GM18868 (cell line): Measurements from ENCODE around the gene FXYD6.

Experiments
- ATAC-seq: cut with Tn5 transposase; IDR thresholded peaks from one replicate; pipeline ENCODE4 v1.9.1; 2021; ENCODE audit warnings: mild to moderate bottlenecking, moderate library complexity; ENCODE audit not compliant: unreplicated experiment

FXYD6 gene

DNA sequence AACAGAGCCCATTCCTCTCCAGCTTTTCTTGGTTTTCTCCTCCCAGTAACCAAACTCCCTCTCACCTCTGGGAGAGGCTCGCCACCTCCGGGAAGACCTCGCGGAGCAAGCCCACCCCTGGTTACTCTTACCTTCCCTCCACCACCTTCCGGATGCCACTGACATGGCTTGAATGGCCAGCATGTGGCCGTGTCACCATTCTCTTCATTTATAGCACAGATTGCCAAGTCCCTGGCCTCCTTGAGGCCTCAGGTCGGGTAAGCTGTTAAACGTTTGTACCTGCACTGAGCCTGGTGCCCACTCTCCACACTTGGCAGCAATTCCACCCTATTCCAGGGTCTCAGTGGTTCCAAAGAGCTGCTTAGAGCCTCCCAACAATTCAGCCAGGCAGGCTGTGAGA, 43.9 kb downstream of the FXYD6 start:
- no peak for ATAC-seq

DNA sequence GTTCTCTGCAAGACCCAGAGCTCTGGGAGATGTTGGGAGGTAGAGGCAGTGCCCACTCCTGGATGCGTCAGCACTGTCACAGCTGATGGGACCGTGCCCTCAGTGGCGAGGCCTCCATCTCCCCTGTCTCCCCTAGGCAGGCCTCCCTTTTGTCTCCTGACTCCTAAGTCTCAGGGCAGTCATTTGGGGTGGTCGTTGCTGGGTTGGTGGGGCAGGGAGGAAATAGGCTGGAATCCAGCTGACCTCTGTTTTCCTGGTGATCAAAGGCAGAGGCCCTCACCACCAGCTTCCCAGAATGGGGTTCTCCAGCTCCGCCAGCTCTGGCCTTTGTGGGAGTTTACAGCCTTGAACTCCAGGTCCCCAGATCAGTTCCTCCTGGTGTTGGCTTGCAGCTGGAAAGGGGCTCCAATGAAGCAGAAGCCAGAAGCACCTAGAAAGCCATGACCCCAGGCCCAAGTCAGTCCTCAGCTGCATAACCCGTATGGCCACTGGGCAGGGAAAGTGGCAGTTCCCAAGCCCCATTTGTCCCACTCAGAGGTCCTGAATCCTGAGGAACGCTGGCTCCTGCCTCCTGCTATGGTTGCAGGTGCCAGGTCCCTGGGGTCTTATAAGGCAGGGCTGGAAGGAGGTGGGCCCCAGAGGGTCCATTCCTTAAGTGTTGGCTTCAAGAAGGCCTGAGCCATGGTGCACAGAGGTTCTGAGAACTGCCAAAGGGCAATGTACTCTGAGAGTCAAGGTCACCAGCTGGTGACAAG, 44.6 kb downstream of the FXYD6 start:
- ATAC-seq, result no peak

GRCh38 chr11:117830674-117831351, 45.6 kb downstream of the FXYD6 start:
- no peak for ATAC-seq

- ATAC-seq, result no peak
These were observed 46.4 kb downstream of the FXYD6 start for GRCh38 chr11:117830072-117830471.

- ATAC-seq, result no peak
These were observed 47.1 kb downstream of the FXYD6 start for GRCh38 chr11:117829369-117829725.

DNA sequence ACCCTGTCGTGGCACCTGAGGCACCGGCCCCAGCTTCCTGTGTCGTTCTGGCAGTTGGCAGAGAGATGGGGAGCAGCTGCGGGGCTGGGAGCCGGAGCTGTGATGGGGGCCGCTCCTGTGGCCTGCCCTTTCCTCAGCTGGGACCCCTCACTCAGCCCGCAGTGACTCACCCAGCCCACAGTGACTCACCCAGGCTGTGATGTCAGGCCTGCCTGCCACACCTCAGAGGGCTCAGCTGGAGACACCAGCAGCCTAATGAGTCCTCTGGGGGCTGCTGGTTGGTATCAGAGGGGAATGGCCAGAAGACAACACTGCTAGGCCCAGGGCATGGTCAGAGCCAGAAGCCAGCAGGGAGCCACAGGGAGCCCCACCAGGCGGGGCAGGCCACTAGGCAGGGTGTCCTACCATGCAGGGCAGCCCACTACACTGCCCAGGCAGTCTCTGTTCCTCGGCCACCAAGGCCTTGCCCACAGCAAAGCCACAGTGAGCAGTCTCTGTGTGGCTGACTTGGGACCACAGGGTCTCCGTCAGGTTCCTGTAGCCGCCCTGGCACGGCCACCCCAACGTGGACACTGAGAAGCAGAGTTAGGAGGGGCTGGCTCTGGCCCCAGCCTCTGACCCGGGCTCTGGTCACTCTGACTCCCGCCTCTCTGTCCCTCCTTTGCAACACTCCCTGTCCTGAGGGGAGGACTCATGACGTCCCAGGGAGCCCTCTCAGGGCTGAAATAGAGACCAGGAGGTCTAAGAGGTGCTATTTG, 47.7 kb downstream of the FXYD6 start:
- peak; percentile 83 for ATAC-seq

GRCh38 chr11:117827521-117828511, 48.6 kb downstream of the FXYD6 start:
- ATAC-seq, result no peak

- ATAC-seq, result no peak
These were observed 49.6 kb downstream of the FXYD6 start for GRCh38 chr11:117826832-117827231.

GRCh38 chr11:117826190-117826570, 50.3 kb downstream of the FXYD6 start:
- ATAC-seq, result no peak

GRCh38 chr11:117825538-117826189, 50.8 kb downstream of the FXYD6 start:
- ATAC-seq, result no peak

- ATAC-seq, result no peak
These were observed 51.6 kb downstream of the FXYD6 start, which contains the start of gene FXYD2 for GRCh38 chr11:117824571-117825537. TSS of gene FXYD2 (minus strand) at chr11:117824744. CDS start at chr11:117824678, 66 bp downstream.

GRCh38 chr11:117823946-117824420, 52.5 kb downstream of the FXYD6 start:
- no peak for ATAC-seq

DNA sequence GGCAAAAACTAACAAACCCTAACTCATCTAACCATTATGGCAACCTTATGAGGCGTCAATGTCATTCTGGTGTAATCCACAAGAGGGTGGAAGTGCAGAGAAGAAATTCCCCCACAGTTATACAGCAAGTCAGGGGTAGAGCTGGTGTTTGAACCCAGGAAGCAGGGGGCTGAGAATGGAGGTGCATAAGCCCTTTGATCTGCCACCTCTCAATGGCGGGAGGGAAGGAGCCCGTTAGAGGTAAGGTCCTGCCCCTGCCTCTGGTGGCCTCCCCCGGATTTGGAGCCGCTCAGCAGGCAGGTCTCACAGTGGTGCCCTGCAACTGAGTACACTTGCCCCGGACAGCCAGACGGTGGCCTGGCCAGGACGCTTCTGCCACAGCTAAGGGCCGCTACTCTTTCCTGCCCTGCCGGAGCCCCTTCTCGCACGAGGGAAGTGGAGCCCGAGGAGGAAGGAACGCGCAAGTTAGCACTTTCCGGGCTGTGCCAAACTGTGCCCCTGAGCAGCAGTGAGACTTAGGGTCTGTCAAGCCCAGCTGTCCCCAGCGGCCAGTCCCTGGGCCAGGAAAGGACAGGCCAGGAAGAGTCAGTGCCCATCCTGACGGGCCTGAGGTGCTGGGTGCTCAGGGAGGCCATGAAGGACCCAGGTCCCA, 53.0 kb downstream of the FXYD6 start:
- no peak for ATAC-seq

DNA sequence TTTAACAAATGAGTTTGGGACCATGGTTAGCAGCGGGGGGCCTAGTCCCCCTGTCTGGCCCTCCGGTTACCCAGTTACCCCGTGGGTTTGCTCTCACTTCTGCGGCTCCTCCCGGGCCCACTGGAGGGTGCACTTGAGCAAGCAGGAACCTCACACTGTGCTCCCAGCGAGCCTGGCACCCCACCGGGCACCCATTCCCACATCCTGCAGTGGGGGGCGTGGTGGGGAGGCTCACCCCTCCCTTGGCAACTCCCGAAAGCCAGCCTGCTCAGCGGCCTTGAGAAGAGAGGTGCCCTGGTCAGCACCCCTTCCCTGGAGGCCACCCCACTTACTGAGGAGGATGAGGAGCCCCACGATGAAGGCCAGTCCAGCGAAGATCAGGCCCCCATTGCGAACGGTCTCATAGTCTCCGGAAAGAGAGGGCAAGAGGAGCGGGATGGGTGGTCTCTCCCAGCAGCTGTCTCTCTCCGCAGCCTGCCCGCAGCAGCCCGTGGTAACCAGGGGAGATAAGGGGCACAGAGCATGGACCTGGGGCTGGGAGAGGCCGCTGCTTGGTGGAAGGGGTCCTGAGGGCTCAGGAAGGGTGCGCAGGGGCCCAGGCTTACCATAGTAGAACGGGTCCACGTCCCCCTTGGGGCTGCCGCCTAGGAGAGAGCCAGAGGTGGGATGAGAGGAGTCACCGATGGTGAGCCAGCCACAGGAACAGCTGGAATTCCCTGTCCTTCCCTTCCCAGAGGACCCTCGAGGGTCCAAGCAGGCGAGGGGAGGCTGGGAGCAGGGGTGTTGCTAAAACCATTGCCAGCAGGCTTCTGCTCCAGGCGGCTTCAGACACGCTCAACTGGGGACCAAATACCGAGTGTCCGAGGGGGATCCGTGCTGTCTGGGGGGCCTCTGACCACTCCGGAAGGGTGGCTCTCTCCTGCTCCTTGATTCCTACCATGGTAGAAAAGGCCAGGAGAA, 54.1 kb downstream of the FXYD6 start:
- no peak for ATAC-seq

- ATAC-seq, result no peak
These were observed 55.0 kb downstream of the FXYD6 start for GRCh38 chr11:117821431-117821830.

- no peak for ATAC-seq
These were observed 55.9 kb downstream of the FXYD6 start for GRCh38 chr11:117820516-117820915.

DNA sequence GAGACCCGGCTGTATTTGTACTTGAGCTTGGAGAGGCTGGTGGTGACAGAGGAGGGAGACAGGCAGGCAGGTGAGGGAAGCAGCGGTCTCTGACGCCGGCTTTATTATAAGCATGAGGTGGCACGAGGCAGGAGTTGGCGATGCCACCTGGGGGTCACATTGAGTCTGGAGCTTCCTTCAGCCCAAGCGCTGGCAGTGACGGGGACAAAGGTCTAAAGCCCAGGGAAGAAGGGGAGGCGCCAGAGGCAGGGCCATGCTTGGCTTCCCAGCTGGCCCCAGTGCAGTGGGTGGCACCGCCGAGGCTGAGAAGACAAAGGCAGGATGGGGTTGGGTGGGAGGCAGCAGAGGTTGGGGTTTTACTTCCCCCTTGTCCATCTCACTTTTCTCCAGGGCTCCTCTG, 56.4 kb downstream of the FXYD6 start:
- no peak for ATAC-seq
